GM18873 (cell line): Measurements from ENCODE around the gene DAD1.
A peak's percentile ranks its signal among the peaks of the same experiment; 100 is the strongest.
"Not testable (repeated sequence)": the region's sequence is repeated elsewhere in the genome, so short reads cannot be mapped to it uniquely, and the experiment has no call there.

Experiments used
- ATAC-seq: cut with Tn5 transposase; IDR thresholded peaks from one replicate; pipeline ENCODE4 v1.9.1; 2021; ENCODE audit warnings: mild to moderate bottlenecking, moderate library complexity, moderate number of reproducible peaks; ENCODE audit not compliant: unreplicated experiment, low FRiP score

The DAD1 gene

DNA sequence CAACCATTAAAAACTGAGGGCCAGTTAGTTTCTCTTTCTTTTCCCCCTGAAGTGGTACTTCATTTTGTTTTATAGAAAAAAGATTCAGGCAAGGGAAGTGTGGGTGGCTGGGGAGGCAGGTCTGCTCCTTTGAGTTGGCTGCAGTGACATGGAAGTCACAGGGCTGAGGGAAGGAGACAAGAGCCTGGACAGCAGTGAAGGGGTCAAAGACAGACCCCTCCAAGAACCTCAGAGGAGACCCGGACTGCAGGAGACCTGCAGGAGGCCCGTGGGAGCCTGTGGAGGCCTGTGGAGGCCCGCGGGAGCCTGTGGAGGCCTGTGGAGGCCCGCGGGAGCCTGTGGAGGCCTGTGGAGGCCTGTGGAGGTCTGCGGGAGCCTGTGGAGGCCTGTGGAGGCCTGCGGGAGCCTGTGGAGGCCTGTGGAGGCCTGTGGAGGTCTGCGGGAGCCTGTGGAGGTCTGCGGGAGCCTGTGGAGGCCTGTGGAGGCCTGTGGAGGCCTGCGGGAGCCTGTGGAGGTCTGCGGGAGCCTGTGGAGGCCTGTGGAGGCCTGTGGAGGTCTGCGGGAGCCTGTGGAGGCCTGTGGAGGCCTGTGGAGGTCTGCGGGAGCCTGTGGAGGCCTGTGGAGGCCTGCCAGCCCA is 35.0 kb downstream of the DAD1 start:
- not testable (repeated sequence) for ATAC-seq

DNA sequence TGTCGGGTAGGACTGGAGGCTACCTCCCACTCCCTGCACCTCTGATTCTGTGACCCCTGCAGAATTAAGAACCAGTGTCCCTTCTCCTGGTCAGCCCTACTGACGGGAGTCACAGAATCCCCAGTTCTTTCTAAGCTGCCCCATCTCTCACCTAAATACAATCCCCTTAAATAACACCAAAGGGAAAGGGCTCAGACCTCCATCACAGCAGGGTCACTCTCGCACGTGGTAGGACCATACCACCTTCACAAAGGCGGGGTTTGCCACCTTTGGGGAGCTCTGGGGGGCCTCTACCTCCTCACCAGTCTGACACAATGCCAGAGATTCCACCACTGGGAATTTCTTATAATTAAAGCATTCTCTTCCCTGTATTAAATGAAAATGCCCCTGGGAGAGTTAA is 35.6 kb downstream of the DAD1 start:
- ATAC-seq = no peak

DNA sequence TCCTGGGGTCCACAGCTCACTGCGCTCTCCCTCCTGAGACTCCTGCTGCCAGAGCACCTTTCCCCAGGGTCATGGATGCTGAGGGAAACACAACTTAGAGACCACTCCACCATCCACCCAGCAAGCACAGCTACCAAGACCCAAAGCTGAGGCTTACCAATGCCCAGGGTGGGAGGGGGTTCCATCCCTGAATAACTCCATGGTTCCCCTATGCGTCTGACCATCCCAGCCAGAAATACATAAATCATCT is 36.3 kb downstream of the DAD1 start:
- ATAC-seq = no peak

DNA sequence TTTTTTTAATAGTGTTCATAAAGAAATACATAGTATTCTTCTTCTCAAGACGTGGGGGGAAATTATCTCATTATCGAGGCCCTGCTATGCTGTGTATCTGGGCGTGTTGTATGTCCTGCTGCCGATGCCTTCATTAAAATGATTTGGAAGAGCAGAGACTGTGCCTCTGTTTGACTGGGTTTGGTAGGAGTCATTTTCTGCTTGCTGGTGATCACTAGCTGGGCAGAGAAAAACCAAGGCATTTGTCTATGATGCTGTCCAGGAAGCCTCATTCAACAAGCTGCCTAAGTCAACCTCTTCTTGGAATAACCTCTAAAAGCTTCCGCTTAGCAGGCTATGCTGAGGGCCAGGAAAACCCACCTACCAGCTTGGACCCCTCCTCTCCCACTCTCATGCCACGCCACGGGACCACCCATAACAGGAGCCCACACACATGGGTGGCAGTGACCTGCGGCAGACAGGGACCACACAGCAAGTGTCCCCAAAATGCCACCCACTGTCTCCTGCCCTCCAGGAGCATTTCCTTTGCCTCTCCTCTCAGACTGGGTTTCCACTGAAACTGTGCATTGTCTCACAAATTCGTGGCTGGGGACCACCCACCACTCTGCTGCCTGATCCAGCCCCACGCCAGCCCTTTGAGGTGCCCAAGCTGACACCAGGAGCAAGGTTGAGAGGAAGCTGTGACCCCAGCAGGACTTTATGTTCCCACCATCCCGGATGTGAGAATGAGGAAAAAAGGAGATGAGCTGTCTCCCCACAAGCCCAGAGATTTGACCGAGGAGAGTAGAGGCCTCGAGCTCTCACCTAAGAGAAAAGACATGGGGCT is 36.8 kb downstream of the DAD1 start:
- no peak for ATAC-seq

DNA sequence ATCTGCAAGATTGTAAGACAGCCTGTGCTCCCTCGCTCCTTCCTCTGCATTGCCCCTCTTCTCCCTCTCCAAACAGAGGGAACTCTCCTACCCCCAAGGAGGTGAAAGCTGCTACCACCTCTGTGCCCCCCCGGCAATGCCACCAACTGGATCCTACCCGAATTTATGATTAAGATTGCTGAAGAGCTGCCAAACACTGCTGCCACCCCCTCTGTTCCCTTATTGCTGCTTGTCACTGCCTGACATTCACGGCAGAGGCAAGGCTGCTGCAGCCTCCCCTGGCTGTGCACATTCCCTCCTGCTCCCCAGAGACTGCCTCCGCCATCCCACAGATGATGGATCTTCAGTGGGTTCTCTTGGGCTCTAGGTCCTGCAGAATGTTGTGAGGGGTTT is 37.4 kb downstream of the DAD1 start:
- no peak for ATAC-seq

DNA sequence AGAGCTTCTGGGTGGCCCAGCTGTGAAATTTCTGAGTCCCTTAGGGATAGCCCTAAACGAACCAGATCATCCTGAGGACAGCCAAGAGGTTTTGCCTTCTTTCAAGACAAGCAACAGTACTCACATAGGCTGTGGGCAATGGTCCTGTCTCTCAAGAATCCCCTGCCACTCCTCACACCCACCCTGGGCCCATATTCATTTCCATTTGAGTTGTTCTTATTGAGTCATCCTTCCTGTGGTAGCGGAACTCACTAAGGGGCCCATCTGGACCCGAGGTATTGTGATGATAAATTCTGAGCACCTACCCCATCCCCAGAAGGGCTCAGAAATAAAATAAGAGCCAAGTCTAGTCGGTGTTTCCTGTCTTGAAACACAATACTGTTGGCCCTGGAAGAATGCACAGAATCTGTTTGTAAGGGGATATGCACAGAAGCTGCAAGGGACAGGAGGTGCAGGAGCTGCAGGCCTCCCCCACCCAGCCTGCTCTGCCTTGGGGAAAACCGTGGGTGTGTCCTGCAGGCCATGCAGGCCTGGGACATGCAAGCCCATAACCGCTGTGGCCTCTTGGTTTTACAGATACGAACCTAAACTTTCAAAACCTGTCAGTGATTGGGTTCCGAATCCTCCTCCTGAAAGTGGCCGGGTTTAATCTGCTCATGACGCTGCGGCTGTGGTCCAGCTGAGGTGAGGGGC is 38.9 kb downstream of the DAD1 start:
- ATAC-seq = peak; percentile 58

DNA sequence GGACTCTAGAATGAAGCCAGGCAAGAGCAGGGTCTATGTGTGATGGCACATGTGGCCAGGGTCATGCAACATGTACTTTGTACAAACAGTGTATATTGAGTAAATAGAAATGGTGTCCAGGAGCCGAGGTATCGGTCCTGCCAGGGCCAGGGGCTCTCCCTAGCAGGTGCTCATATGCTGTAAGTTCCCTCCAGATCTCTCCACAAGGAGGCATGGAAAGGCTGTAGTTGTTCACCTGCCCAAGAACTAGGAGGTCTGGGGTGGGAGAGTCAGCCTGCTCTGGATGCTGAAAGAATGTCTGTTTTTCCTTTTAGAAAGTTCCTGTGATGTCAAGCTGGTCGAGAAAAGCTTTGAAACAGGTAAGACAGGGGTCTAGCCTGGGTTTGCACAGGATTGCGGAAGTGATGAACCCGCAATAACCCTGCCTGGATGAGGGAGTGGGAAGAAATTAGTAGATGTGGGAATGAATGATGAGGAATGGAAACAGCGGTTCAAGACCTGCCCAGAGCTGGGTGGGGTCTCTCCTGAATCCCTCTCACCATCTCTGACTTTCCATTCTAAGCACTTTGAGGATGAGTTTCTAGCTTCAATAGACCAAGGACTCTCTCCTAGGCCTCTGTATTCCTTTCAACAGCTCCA is 39.6 kb downstream of the DAD1 start:
- ATAC-seq = no peak

DNA sequence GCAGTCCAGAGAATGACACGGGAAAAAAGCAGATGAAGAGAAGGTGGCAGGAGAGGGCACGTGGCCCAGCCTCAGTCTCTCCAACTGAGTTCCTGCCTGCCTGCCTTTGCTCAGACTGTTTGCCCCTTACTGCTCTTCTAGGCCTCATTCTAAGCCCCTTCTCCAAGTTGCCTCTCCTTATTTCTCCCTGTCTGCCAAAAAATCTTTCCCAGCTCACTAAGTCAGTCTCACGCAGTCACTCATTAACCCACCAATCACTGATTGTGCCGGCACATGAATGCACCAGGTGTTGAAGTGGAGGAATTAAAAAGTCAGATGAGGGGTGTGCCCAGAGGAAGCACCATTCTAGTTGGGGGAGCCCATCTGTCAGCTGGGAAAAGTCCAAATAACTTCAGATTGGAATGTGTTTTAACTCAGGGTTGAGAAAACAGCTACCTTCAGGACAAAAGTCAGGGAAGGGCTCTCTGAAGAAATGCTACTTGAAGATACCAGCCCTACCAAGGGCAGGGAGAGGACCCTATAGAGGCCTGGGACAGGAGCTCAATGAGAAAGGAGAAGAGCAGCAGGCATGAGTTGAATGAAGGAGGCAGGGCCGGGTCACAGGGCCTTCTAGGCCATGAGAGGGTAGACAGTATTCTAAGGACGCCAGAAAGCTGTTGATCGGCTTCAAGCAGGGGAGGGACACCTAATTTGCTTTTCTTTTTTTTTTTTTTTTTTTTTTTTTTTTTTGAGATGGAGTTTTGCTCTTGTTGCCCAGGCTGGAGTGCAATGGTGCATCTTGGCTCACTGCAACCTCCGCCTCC is 40.9 kb downstream of the DAD1 start:
- no peak for ATAC-seq

DNA sequence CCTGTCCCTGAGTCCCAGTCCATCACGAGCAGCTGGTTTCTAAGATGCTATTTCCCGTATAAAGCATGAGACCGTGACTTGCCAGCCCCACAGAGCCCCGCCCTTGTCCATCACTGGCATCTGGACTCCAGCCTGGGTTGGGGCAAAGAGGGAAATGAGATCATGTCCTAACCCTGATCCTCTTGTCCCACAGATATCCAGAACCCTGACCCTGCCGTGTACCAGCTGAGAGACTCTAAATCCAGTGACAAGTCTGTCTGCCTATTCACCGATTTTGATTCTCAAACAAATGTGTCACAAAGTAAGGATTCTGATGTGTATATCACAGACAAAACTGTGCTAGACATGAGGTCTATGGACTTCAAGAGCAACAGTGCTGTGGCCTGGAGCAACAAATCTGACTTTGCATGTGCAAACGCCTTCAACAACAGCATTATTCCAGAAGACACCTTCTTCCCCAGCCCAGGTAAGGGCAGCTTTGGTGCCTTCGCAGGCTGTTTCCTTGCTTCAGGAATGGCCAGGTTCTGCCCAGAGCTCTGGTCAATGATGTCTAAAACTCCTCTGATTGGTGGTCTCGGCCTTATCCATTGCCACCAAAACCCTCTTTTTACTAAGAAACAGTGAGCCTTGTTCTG is 41.6 kb downstream of the DAD1 start:
- no peak for ATAC-seq

DNA sequence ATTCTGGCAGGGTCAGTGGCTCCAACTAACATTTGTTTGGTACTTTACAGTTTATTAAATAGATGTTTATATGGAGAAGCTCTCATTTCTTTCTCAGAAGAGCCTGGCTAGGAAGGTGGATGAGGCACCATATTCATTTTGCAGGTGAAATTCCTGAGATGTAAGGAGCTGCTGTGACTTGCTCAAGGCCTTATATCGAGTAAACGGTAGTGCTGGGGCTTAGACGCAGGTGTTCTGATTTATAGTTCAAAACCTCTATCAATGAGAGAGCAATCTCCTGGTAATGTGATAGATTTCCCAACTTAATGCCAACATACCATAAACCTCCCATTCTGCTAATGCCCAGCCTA is 42.3 kb downstream of the DAD1 start:
- no peak for ATAC-seq

DNA sequence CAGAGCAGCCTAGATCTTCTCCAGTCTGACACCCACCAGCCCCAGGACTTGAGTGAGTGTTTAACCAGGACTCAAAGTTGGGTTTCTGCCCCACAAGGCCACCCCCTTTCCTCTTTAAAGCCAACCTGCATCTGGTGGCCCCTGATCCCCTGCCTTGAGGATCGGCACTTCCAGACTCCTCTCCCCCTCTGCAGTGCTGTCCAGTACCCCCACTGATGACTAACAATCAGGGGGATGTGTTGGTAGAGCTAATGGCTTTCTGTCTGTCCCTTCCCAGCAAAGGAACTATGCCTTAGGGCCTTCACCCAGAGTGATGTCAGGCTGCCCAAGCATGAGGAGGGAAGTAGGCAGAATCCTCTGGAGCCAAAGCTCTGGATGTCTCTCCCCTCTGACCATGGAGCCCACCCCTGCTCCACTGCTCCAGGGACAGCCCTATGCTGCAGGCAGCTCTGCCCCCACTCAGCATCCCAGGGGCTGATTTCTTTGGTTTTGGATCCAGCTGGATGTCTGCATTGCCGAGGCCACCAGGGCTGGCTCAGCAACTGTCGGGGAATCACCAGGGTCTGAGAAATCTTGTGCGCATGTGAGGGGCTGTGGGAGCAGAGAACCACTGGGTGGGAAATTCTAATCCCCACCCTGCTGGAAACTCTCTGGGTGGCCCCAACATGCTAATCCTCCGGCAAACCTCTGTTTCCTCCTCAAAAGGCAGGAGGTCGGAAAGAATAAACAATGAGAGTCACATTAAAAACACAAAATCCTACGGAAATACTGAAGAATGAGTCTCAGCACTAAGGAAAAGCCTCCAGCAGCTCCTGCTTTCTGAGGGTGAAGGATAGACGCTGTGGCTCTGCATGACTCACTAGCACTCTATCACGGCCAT is 42.9 kb downstream of the DAD1 start:
- ATAC-seq = no peak

DNA sequence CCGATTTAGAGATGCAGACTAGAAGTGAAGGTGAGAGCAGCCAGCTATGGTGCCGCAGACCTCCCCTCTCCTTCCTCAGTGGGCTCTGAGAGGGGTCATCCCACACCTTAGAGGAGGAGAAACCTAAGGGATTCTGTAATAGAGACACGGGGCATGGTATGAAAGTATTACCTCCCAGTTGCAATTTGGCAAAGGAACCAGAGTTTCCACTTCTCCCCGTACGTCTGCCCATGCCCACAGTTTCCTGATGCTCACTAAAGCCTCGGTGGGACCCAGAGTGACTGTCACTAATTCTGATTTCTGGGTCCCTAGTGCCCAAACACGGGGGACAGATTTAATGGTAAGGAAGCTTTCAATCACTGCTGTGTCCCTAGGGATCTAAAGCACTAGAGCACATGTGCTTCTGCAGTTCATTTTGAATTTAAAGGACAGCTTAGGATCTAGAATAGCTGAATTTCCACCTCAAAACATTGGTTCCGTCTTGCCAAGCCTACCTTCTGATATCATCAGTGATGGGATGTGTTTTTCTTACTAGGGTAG is 44.1 kb downstream of the DAD1 start:
- no peak for ATAC-seq

DNA sequence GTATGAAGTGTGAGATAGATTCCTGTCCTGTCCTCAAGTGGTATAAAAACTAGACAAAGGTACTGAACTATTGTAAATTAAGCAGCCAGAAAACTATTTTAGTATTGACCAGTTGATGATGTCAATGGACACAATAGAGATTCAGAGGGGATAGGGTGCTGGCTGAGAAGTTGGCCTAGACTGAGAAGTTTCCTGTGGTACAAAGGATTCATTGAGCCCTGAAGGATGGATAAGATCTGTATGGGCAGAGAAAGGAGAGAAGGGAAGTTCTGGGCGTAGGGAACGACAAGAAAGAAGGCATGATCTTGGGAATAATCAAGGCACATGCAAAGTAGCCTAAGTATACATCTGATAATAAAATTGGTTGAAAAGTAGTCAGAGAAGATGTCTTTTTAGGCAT is 44.6 kb downstream of the DAD1 start:
- no peak for ATAC-seq

DNA sequence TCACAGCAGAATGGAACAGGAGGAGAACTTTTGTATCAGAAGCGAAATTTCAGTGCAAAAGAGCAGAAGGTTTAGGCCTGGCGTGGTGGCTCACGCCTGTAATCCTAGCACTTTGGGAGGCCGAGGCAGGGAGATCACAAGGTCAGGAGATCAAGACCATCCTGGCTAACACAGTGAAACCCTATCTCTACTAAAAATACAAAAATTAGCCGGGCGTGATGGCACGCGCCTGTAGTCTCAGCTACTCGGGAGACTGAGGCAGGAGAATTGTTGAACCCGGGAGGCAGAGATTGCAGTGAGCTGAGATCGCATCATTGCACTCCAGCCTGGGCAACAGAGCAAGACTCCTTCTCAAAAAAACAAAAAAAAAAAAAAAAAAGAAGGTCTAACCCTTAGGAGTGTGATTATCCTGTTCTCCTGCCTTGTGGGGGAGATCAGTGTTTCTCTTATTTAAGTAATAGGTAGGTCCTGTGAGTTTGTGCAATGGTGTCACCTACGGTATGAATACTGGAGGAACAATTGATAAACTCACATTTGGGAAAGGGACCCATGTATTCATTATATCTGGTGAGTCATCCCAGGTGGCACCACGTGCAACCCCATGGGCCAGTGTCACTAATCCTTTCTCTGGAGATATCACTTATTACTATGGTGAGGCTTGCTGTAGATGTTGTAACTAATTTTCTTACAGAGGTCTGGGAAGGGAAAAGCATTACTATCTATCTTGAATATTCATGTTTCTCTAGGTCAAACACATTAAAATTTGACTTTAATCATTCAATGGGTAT is 45.3 kb downstream of the DAD1 start:
- ATAC-seq = not testable (repeated sequence)

DNA sequence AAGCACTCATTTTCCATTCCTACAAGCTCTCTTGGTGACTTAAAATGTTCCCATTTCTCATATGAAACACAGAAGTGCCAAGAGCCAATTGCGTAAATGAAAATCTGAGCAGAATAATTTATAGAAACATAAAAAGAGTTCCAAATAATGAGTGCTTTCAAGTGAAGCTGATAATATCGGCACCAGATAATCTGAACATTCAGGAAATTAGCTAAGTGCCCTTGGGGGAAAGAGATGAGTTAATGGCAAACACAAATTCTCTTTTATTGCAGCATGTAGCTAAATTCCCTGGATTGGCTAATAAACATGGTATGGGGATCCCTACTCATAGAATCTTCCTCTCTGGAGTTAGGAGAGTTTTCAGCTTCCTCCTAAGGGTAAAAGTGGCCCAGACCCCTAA is 46.7 kb downstream of the DAD1 start:
- ATAC-seq = no peak

DNA sequence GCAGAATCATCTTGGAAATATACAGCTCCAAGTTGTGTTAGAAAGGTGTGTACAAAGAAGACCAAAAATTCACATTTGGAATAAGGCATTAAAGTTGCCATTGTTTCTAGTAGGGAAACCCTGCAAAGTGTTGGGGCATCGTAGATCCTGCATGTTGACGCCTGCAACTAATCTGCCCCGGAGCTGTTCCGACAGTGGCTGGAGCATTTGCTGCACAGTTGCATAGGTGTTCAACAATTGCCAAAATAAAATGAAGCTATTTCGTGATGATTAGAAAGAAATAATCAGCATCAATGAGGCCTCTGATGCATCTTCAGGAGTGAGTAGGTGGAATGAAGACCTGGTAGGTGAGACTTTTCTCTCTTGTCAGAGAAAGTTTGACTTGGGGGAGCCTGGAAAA is 47.3 kb downstream of the DAD1 start:
- no peak for ATAC-seq

DNA sequence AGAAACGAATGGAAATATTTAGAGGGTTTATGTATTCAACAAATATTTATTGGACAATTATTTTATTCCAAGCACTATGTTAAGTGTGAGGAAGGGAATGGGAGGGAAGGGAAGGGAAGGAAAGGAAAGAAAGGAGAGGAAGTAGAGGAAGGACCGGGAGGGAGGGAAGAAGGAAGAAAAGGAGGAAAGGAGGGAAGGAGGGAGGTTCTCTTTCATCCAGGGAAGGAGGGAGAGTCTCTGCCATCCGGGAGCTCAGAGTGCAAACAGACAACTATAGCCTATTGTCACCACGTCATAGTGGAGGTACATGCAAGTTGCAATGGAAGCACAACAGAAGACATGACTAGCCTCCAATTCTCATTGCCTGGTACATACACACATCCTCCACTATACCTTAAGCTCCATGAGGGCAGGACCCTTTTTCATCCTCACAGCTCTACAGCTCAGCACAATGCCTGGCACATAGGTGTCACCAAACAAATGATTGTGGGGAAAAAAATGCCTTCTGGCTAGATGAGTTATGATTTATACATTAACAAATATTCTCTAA is 48.1 kb downstream of the DAD1 start:
- no peak for ATAC-seq

DNA sequence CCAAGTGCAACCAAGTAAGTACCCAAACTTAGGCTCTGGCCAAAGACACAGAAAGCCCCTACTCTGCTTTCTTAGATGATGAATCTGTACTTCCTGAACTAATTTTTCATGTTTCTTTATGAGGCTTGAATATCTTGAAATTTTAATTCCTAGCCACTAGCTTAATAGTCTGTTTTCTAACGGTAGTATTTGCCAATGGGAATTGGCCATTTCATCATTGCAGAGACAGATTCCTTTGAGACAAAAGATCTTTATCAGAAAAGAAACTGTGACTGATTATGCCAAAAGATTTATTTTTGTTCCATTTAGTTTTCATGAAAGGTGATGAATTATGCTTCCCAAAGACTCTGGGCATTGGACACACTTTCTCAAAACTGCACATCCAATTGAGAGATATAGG is 48.7 kb downstream of the DAD1 start:
- no peak for ATAC-seq
